Neural progenitor cell (in vitro differentiated cells): ENCODE measurements around the gene POLA2. TPM values are rescaled to one million over a fixed set of nuclear protein-coding genes. Genes with fewer than 3 reads are reported as not detected.

Experiments used
- DNase-seq: peaks from one replicate; pipeline ENCODE4 v3.0.0-alpha.2; 2016; ENCODE audit warnings: low spot score
- H2AFZ ChIP-seq: fragments of 200-600 bp; sonication (generic); replicated peaks from 2 replicates; pipeline ENCODE4 v1.6.1; 2016; ENCODE audit warnings: antibody characterized with exemption
- H3F3A ChIP-seq: fragments of 200-600 bp; sonication (generic); 2 replicates; pipeline ENCODE4 v1.6.1; 2016; ENCODE audit warnings: antibody characterized with exemption, low read depth
- H3K27ac ChIP-seq: fragments of 200-600 bp; sonication (generic); 2 replicates; pipeline ENCODE4 v1.5.1; 2016; ENCODE audit warnings: mild to moderate bottlenecking
- H3K27me3 ChIP-seq: fragments of 200-600 bp; sonication (generic); 2 replicates; pipeline ENCODE4 v1.6.1; 2016; ENCODE audit warnings: mild to moderate bottlenecking, moderate library complexity
- H3K36me3 ChIP-seq: fragments of 200-600 bp; sonication (generic); 2 replicates; pipeline ENCODE4 v1.5.1; 2016
- H3K4me1 ChIP-seq: fragments of 200-600 bp; sonication (generic); 2 replicates; pipeline ENCODE4 v1.6.1; 2016; ENCODE audit warnings: mixed run types
- H3K4me2 ChIP-seq: fragments of 200-600 bp; sonication (generic); 2 replicates; pipeline ENCODE4 v1.6.1; 2016
- H3K4me3 ChIP-seq: fragments of 200-600 bp; sonication (generic); 2 replicates; pipeline ENCODE4 v1.5.1; 2016
- H3K79me2 ChIP-seq: fragments of 200-600 bp; sonication (generic); 2 replicates; pipeline ENCODE4 v1.6.1; 2016; ENCODE audit warnings: low read depth
- H3K9ac ChIP-seq: fragments of 200-600 bp; sonication (generic); 2 replicates; pipeline ENCODE4 v1.6.1; 2016
- H3K9me3 ChIP-seq: fragments of 200-600 bp; sonication (generic); 2 replicates; pipeline ENCODE4 v1.5.1; 2016; ENCODE audit warnings: low read depth
- H4K20me1 ChIP-seq: fragments of 200-600 bp; sonication (generic); 2 replicates; pipeline ENCODE4 v1.6.1; 2016; ENCODE audit warnings: low read depth
- H3K27ac Mint-ChIP-seq: 3 replicates; pipeline ENCODE4 v1.8.0; 2021; ENCODE audit warnings: mixed read lengths
- H3K27me3 Mint-ChIP-seq: 2 replicates; pipeline ENCODE4 v1.8.0; 2022; ENCODE audit warnings: low read depth, mild to moderate bottlenecking, inconsistent platforms, moderate library complexity, mixed read lengths; ENCODE audit not compliant: insufficient read depth
- H3K36me3 Mint-ChIP-seq: 3 replicates; pipeline ENCODE4 v1.8.0; 2021; ENCODE audit warnings: mixed read lengths
- H3K4me1 Mint-ChIP-seq: 3 replicates; pipeline ENCODE4 v1.8.0; 2021; ENCODE audit warnings: mixed read lengths
- H3K4me3 Mint-ChIP-seq: 3 replicates; pipeline ENCODE4 v1.8.0; 2021; ENCODE audit warnings: mild to moderate bottlenecking, moderate library complexity, mixed read lengths
- H3K9me3 Mint-ChIP-seq: 3 replicates; pipeline ENCODE4 v1.8.0; 2020; ENCODE audit warnings: mixed read lengths
- CTCF ChIP-seq: fragments of 200-600 bp; sonication (generic); IDR thresholded peaks from 2 replicates; pipeline ENCODE4 v1.5.1; 2017; ENCODE audit warnings: antibody characterized with exemption, mild to moderate bottlenecking
- EZH2 ChIP-seq: fragments of 200-600 bp; sonication (generic); IDR thresholded peaks from 2 replicates; pipeline ENCODE4 v1.6.1; 2017; ENCODE audit warnings: antibody characterized with exemption, mild to moderate bottlenecking, moderate library complexity
- EZH2phosphoT487 ChIP-seq: fragments of 200-600 bp; sonication (generic); IDR thresholded peaks from 2 replicates; pipeline ENCODE4 v1.6.1; 2017; ENCODE audit warnings: antibody characterized with exemption
- total RNA-seq: library from RNA; depleted of rRNA; stranded (reverse); fragments of >200 nt; gene quantifications from 2 replicates; pipeline ENCODE4 v1.2.3, GENCODE V29; 2015; ENCODE audit warnings: low replicate concordance

Gene POLA2
- total RNA-seq, 1 donor from 2014 or later: 33.3 TPM

GRCh38 chr11:65274735-65275682, 13.2 kb downstream of the POLA2 start:
- H3K27me3 ChIP-seq: no peaks in the 10 kb centered on the region
- peaks cover 21% of the 10 kb centered on the region for H3K36me3 Mint-ChIP-seq
- H3K9me3 Mint-ChIP-seq: no peaks in the 10 kb centered on the region
- no peak overlapping the region for H3K4me3 Mint-ChIP-seq
- no peak overlapping the region for H3K27ac Mint-ChIP-seq
- H3K79me2 ChIP-seq: no peaks in the 10 kb centered on the region
- DNase-seq: peak; percentile 77
- H3K27me3 Mint-ChIP-seq: no peaks in the 10 kb centered on the region
- no peaks in the 10 kb centered on the region for H4K20me1 ChIP-seq
- H3K27ac ChIP-seq: no peak overlapping the region
- H3K4me1 Mint-ChIP-seq: peaks cover 7% of the 10 kb centered on the region
- no peak for TF ChIP-seq EZH2phosphoT487
- peak; percentile 88 for TF ChIP-seq CTCF
- TF ChIP-seq EZH2: no peak
- H3F3A ChIP-seq: peaks cover 24% of the 10 kb centered on the region
- H3K9ac ChIP-seq: no peak overlapping the region
- H3K4me3 ChIP-seq: no peak overlapping the region
- peaks cover 14% of the 10 kb centered on the region for H3K36me3 ChIP-seq
- no peaks in the 10 kb centered on the region for H3K4me1 ChIP-seq
- H2AFZ ChIP-seq: no peak overlapping the region
- no peaks in the 10 kb centered on the region for H3K9me3 ChIP-seq
- no peak overlapping the region for H3K4me2 ChIP-seq

GRCh38 chr11:65275906-65276305, 14.1 kb downstream of the POLA2 start:
- Mint-ChIP-seq H3K4me1 (peaks cover 7% of the 10 kb centered on the region), H3K9me3 (no peaks in the 10 kb centered on the region), H3K36me3 (peaks cover 17% of the 10 kb centered on the region), H3K27ac (no peak overlapping the region), H3K4me3 (no peak overlapping the region), H3K27me3 (no peaks in the 10 kb centered on the region)
- Histone ChIP-seq H3K79me2 (no peaks in the 10 kb centered on the region), H3K27ac (no peak overlapping the region), H3K4me2 (no peak overlapping the region), H3K4me1 (no peaks in the 10 kb centered on the region), H3K4me3 (no peak overlapping the region), H3F3A (peaks cover 20% of the 10 kb centered on the region), H3K36me3 (peaks cover 11% of the 10 kb centered on the region), H3K9me3 (no peaks in the 10 kb centered on the region), H3K9ac (no peak overlapping the region), H4K20me1 (no peaks in the 10 kb centered on the region), H2AFZ (no peak overlapping the region), H3K27me3 (no peaks in the 10 kb centered on the region)
- DNase-seq: no peak
- TF ChIP-seq EZH2phosphoT487: no peak
- no peak for TF ChIP-seq EZH2
- TF ChIP-seq CTCF: no peak

- Mint-ChIP-seq H3K4me3 (no peak overlapping the region), H3K4me1 (peaks cover 7% of the 10 kb centered on the region), H3K27me3 (no peaks in the 10 kb centered on the region), H3K9me3 (no peaks in the 10 kb centered on the region), H3K36me3 (peaks cover 28% of the 10 kb centered on the region), H3K27ac (no peak overlapping the region)
- Histone ChIP-seq H4K20me1 (no peaks in the 10 kb centered on the region), H3F3A (peaks cover 20% of the 10 kb centered on the region), H3K79me2 (no peaks in the 10 kb centered on the region), H3K9ac (no peak overlapping the region), H3K27me3 (no peaks in the 10 kb centered on the region), H3K9me3 (no peaks in the 10 kb centered on the region), H3K27ac (no peak overlapping the region), H2AFZ (no peak overlapping the region), H3K4me3 (no peak overlapping the region), H3K36me3 (peaks cover 14% of the 10 kb centered on the region), H3K4me2 (no peak overlapping the region), H3K4me1 (no peaks in the 10 kb centered on the region)
- TF ChIP-seq EZH2 (no peak), EZH2phosphoT487 (no peak), CTCF (no peak)
- no peak for DNase-seq
Observed at GRCh38 chr11:65277631-65278277, 16.0 kb downstream of the POLA2 start.
